Measurements from ENCODE around the gene AHCTF1. TPM values are rescaled to one million over a fixed set of nuclear protein-coding genes. Genes with fewer than 3 reads are reported as not detected.

AHCTF1 gene
- total RNA-seq, 4 donors from 2014 or later, result 30.7 to 45.3 (median 42.0) TPM

- 97% methylated on average over 10 of the region's 19 CpGs for WGBS
- H3K9me3 ChIP-seq, result no peaks in the 10 kb centered on the region
- no peak overlapping the region for H3K4me3 ChIP-seq
- no peak overlapping the region for H3K27ac ChIP-seq (replicated peaks in 1 of 4)
- H3K4me1 ChIP-seq, result peaks cover 11 to 43% (median 26%) of the 10 kb centered on the region in 4 donors
- peaks cover 0 to 35% (median 0%) of the 10 kb centered on the region in 4 donors for H3K27me3 ChIP-seq
- intact Hi-C loops (cut with DNase I), result no loop called here
- DNase-seq (ENCODE audit: extremely low spot score), result no peak
- no peaks in the 10 kb centered on the region for H3K36me3 ChIP-seq
- no peak for TF ChIP-seq POLR2A (IDR thresholded peaks at IDR 0.05; ENCODE audit: low read depth)
- TF ChIP-seq POLR2AphosphoS5 (IDR thresholded peaks at IDR 0.05), result no peak
- no peak for TF ChIP-seq CTCF (IDR thresholded peaks at IDR 0.05)
- no peak for TF ChIP-seq EP300 (IDR thresholded peaks at IDR 0.05)
Observed at GRCh38 chr1:246790833-246791232, 140.9 kb downstream of the AHCTF1 start.

- Histone ChIP-seq H3K27ac (replicated peaks in 1 of 4) (no peak overlapping the region), H3K4me3 (no peak overlapping the region), H3K36me3 (no peaks in the 10 kb centered on the region), H3K27me3 (peaks cover 0 to 32% (median 0%) of the 10 kb centered on the region in 4 donors), H3K9me3 (no peaks in the 10 kb centered on the region), H3K4me1 (peaks cover 11 to 43% (median 26%) of the 10 kb centered on the region in 4 donors)
- WGBS, result 95% methylated on average over 7 of the region's 7 CpGs
- no peak for DNase-seq (ENCODE audit: extremely low spot score)
- TF ChIP-seq CTCF (IDR thresholded peaks at IDR 0.05) (no peak), POLR2AphosphoS5 (IDR thresholded peaks at IDR 0.05) (no peak), POLR2A (IDR thresholded peaks at IDR 0.05; ENCODE audit: low read depth) (no peak), EP300 (IDR thresholded peaks at IDR 0.05) (no peak)
- intact Hi-C loops (cut with DNase I), result no loop called here
Observed at GRCh38 chr1:246790364-246790763, 141.4 kb downstream of the AHCTF1 start.

- intact Hi-C loops (cut with DNase I), result no loop called here
- Histone ChIP-seq H3K4me3 (peak overlapping the region; percentile 49 to 53 (median 50)), H3K27me3 (peaks cover 0 to 25% (median 0%) of the 10 kb centered on the region in 4 donors), H3K9me3 (no peaks in the 10 kb centered on the region), H3K36me3 (peaks cover 0 to 1% (median 0%) of the 10 kb centered on the region in 4 donors), H3K27ac (replicated peaks in 1 of 4) (no peak overlapping the region), H3K4me1 (peaks cover 8 to 39% (median 29%) of the 10 kb centered on the region in 4 donors)
- DNase-seq (ENCODE audit: extremely low spot score), result no peak
- no peak for TF ChIP-seq EP300 (IDR thresholded peaks at IDR 0.05)
- no peak for TF ChIP-seq CTCF (IDR thresholded peaks at IDR 0.05)
- TF ChIP-seq POLR2AphosphoS5 (IDR thresholded peaks at IDR 0.05), result no peak
- no peak for TF ChIP-seq POLR2A (IDR thresholded peaks at IDR 0.05; ENCODE audit: low read depth)
- WGBS, result 82% methylated on average over 25 of the region's 25 CpGs
Observed at GRCh38 chr1:246789454-246790339, 142.1 kb downstream of the AHCTF1 start.

Small RNA genes within 50 kb of the gene (small RNA-seq; reads per million reads assigned to genes)
- 0 reads per million in 3 donors for gene AC113174.1
- gene RF00402, result 0 reads per million in 3 donors

Other genes with a start within 250 kb of the AHCTF1 start
- 10 to 100 TPM; 19.4 to 25.5 (median 23.8) TPM for gene SCCPDH, start 207.5 kb downstream of the AHCTF1 start, total RNA-seq
- gene ZNF695, start 76.1 kb upstream of the AHCTF1 start, total RNA-seq, result not detected
- gene ZNF670, start 146.9 kb upstream of the AHCTF1 start, total RNA-seq, result 1 to 10 TPM; 2.1 to 4.0 (median 2.3) TPM
- 1 to 10 TPM; 4.8 to 6.2 (median 5.9) TPM for gene ZNF669, start 172.4 kb upstream of the AHCTF1 start, total RNA-seq
- 10 to 100 TPM; 21.6 to 62.7 (median 43.3) TPM for gene ZNF124, start 240.1 kb upstream of the AHCTF1 start, total RNA-seq